ENCODE data around the gene TFAP2E. TPM values are rescaled to one million over a fixed set of nuclear protein-coding genes. Genes with fewer than 3 reads are reported as not detected.

Gene TFAP2E
- total RNA-seq (2014; rRNA removed; shearing (Covaris generic)) = 0.40 TPM in 1 of 2 replicates, not detected in the other
- 0.27 and 1.0 TPM in 2 replicates for polyA plus RNA-seq (2014; cell fraction: nucleus; rRNA removed)

- DNase-seq (ENCODE audit: extremely low read depth, low read depth) = peak; percentile 36
Observed at GRCh38 chr1:35573198-35574124, at the start of gene TFAP2E. TSS of gene TFAP2E (plus strand) at chr1:35573314. CDS start at chr1:35573578, 264 bp downstream.

DNA sequence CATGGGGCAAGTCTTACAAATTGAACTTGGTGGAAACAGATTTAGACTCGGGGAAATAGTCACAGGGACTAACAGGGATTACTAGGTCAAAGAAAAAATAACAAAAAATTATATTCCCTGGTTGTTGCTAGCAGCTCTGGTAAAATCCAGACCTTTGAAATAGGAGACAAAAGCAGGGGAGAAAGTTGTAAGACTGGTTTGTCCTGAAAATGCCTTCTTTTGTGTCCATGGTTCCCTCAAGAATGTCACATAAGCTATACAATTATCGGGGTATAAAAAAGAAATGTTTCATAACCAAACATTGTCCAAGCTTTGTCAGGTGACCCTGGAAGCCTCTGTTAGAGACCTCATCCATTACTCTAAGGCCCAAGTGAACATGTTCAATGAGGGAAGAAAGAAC, 49.0 kb upstream of the TFAP2E start:
- no peak for DNase-seq (ENCODE audit: extremely low read depth, low read depth)

DNA sequence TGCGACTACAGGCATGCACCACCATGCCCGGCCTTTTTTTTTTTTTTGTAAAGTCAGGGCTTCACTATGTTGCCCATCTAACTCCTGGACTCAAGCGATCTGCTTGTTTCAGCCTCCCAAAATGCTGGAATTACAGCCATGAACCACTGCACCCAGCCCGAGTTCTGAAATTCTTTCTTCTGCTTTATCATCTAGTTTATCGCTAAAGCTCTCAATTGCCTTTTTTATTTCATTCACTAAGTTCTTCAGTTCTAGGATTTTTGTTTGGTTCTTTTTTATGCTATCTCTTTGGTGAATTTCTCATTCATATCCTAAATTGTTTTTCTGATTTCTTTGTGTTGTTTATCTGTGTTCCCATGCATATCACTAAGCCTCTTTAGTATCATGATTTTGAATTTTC, 42.9 kb upstream of the TFAP2E start:
- no peak for DNase-seq (ENCODE audit: extremely low read depth, low read depth)

DNA sequence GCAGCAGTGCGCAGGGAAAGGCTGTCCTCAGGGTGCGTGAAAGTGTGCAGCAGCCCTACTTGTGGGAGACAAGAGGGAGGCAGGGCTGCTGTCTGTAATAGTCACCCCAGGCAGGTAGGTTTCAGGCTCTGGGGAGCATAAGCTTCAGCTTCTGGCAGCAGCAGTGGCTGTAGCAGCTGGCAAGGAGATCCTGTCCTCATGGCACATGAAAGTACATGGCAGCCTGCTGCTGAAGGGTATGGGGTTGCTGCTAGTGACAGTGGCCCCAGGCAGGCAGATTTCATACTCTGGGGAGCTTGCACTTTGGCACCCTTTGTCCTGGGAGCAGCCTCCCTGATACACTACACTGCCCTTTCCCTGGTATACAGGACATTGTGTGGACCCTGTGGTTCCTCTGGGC, 42.2 kb upstream of the TFAP2E start:
- DNase-seq (ENCODE audit: extremely low read depth, low read depth) = no peak

DNA sequence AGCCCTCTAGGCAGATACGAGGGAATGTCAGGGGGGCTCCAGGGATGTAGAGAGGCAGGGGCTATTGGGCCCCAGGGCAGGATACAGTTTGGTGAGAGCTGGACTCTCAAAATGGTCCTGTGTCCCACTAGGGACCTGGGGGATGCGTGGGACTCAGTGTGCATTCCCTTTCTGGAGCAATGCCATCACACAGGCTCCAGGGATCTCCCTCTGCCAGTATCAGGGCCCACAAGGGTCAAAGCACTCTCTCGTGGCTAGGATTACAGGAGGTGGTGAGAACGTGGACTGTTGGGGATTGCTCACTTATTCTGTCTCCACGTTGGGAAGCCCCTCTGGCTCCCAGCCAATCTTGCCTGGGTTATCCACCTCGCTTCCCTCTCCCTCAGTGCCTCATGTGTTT, 41.7 kb upstream of the TFAP2E start:
- no peak for DNase-seq (ENCODE audit: extremely low read depth, low read depth)

DNA sequence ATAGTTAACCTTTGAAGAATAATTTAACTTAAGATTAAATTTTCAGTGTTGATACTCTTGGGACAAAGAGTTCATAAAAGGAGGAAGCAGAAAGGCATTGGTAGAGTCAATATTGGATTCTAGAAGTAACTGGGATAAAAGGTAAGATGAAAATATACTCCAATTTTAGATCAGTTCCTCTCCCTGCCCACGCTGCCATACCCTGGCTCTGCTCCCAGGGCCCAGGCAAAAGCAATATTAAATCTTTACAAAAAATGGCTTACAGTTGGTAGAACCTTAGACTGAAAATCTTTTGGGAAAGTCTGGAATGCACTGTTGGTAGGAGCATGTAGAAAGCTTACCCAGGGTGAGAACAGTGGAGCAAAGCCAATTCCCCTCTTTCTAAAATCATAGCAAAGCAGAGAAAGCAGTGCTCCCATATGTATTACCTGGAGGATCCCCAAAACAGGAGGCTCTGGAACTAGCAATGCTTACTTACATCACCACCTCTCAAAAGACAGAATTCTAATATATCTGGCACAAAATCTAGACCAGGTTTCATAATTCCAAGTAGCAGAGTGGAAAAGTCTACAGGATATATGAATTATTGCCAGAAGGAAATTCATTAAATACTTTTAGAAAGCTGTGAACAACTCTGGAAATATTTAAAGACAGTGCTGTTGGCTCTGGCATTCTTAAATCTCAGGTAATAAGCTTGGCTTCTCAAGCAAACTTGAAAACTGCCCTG, 40.5 kb upstream of the TFAP2E start:
- DNase-seq (ENCODE audit: extremely low read depth, low read depth) = no peak

- no peak for DNase-seq (ENCODE audit: extremely low read depth, low read depth)
Observed at GRCh38 chr1:35533586-35533985, 39.5 kb upstream of the TFAP2E start.

- DNase-seq (ENCODE audit: extremely low read depth, low read depth) = no peak
Observed at GRCh38 chr1:35535243-35535642, 37.9 kb upstream of the TFAP2E start.

DNA sequence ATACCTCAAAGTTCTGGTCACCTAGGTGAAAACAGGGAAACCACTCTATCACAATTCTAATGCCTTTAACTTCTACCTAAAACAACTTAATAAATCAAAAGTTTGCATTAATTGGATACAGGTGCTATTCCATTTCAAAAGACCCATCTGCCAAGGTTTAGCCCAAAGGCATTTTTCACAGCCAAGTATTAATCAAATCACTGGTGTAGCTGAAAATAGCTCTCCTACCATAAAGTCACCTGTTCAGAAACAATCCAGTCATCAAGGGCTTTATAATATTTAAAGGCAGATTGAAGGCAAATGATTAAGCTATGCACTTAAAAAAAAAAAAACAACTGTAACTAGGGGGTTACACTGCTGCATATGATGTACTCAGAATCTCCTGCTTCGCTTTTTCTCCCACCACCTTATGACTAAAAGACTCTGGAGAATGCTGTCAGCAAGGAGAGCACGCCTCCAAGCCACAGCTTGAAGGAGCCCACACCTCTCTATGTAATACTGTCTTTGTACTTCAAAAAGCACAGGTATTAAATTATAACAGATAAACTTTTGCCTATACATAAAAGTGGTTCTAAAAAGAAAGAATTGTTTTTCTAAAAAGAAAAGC, 36.5 kb upstream of the TFAP2E start:
- no peak for DNase-seq (ENCODE audit: extremely low read depth, low read depth)

DNA sequence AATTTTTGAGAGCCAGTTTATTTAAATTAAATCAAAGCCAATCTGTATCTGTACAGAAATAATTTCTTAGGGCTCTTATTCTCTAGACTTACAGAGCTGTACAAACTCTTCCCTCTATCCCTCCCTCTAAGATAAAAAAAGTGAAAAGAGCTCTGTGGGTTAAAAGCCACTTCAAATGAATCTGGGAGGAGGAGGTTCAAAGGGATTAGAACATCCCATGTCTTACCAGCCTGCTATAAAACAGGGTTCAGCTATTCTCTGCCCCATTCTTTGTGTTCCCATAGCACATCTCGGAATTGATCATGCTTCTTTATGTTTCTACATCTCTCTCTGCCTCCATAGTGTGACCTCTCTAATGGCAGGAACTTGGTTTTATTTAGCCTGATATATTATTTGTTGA, 35.3 kb upstream of the TFAP2E start:
- DNase-seq (ENCODE audit: extremely low read depth, low read depth) = no peak

- no peak for DNase-seq (ENCODE audit: extremely low read depth, low read depth)
Observed at GRCh38 chr1:35539073-35539823, 33.9 kb upstream of the TFAP2E start.

DNA sequence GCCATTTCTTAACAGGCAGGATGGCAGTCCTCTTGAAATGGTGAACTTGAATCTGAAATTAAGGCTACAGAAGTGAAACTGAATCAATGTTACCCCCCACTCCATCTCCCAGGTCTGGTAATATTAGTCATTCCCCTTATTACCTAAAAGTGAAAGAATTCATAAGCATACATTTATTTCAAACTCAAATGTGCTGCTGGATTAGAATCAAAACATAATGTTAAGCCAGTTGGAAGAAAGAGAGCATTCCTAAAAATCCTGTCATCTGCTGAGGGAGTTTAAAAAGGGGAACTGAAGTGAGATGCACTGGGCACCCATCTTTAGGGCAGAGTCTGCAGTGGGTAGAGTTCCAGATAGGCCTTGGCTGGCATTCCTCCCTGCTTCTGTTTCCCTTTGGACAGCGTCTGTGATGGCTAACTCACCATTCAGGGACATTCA, 33.3 kb upstream of the TFAP2E start:
- no peak for DNase-seq (ENCODE audit: extremely low read depth, low read depth)

- DNase-seq (ENCODE audit: extremely low read depth, low read depth) = peak; percentile 9
Observed at GRCh38 chr1:35544976-35545375, 28.1 kb upstream of the TFAP2E start.

- no peak for DNase-seq (ENCODE audit: extremely low read depth, low read depth)
Observed at GRCh38 chr1:35546614-35547013, 26.5 kb upstream of the TFAP2E start.

- no peak for DNase-seq (ENCODE audit: extremely low read depth, low read depth)
Observed at GRCh38 chr1:35553851-35554250, 19.3 kb upstream of the TFAP2E start.

- no peak for DNase-seq (ENCODE audit: extremely low read depth, low read depth)
Observed at GRCh38 chr1:35554266-35555211, 18.6 kb upstream of the TFAP2E start.

- no peak for DNase-seq (ENCODE audit: extremely low read depth, low read depth)
Observed at GRCh38 chr1:35555212-35555584, 17.9 kb upstream of the TFAP2E start.

DNA sequence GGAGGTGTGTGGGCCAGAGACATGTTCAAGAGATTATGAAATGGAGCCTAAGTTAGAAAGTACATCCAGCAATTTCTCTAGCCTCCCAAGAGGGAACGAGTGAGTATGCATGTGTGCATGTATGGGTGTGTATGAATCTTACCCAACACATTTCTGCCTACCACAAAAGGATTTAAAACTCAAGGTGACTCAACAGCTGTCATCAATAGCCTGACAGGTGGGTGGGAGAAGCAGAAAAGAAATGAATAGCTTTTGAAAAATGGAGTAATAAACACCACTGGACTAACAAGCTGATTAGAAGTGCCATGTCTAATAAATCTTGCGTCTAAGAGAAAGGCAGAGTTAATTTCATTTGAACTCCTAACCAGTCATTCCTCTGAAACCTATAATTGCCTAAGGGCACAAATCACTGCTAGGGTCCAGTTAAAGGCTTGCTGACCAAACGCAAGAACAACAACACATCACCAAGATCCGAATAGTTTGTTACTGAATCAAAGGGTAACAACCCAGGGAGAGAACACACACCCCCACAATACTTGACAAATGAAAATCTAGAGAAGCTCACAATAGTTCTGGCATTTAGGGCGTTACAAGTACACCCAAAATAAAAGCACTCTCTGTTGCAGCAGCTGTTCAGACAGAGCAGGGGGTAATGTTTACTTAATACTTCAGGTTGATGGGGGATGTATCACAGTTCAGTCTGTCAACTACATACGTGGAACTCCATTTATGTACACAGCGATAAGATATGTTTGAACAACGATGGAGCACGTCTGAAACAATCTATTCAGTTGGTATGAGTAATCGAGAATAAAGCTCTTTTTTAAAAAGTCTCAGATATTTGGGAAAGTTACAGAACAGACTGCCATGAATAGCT, 17.3 kb upstream of the TFAP2E start:
- DNase-seq (ENCODE audit: extremely low read depth, low read depth) = no peak

Data from NCI-H460 (cell line).